H9 (cell line): ENCODE data around the gene TSKU. TPM values are rescaled to one million over a fixed set of nuclear protein-coding genes. Genes with fewer than 3 reads are reported as not detected.

ENCODE experiments used
- DNase-seq: peaks from one replicate; pipeline ENCODE4 v3.0.0-alpha.2; 2017
- H2AFZ ChIP-seq: one replicate; pipeline ENCODE4 v1.6.1; 2013; ENCODE audit warnings: mild to moderate bottlenecking, low read length, control low read depth, moderate library complexity
- H2AK5ac ChIP-seq: 2 replicates; pipeline ENCODE4 v1.6.1; 2013; ENCODE audit warnings: low read length, control low read depth, mixed read lengths; ENCODE audit not compliant: insufficient read length
- H2BK120ac ChIP-seq: one replicate; pipeline ENCODE4 v1.6.1; 2013; ENCODE audit warnings: low read depth, mild to moderate bottlenecking, low read length, control low read depth, inconsistent platforms; ENCODE audit not compliant: poor library complexity, severe bottlenecking
- H2BK12ac ChIP-seq: 2 replicates; pipeline ENCODE4 v1.6.1; 2013; ENCODE audit warnings: low read length, control low read depth, mixed read lengths, low read depth; ENCODE audit not compliant: insufficient read length
- H2BK15ac ChIP-seq: 2 replicates; pipeline ENCODE4 v1.6.1; 2013; ENCODE audit warnings: low read depth, low read length, control low read depth
- H2BK20ac ChIP-seq: one replicate; pipeline ENCODE4 v1.6.1; 2013; ENCODE audit warnings: low read depth, mild to moderate bottlenecking, low read length, control low read depth, inconsistent platforms; ENCODE audit not compliant: poor library complexity, severe bottlenecking
- H2BK5ac ChIP-seq: 2 replicates; pipeline ENCODE4 v1.6.1; 2013; ENCODE audit warnings: low read length, control low read depth, mixed read lengths; ENCODE audit not compliant: insufficient read length
- H3K14ac ChIP-seq: 2 replicates; pipeline ENCODE4 v1.6.1; 2013; ENCODE audit warnings: low read length, control low read depth; ENCODE audit not compliant: insufficient read depth
- H3K18ac ChIP-seq: 2 replicates; pipeline ENCODE4 v1.6.1; 2013; ENCODE audit warnings: low read depth, mild to moderate bottlenecking, mixed read lengths, low read length, control low read depth; ENCODE audit not compliant: insufficient read length
- H3K23ac ChIP-seq: 2 replicates; pipeline ENCODE4 v1.6.1; 2013; ENCODE audit warnings: low read length, control low read depth, mixed read lengths, low read depth; ENCODE audit not compliant: insufficient read length
- H3K23me2 ChIP-seq: 2 replicates; pipeline ENCODE4 v1.6.1; 2013; ENCODE audit warnings: low read depth, mild to moderate bottlenecking, mixed read lengths, low read length, control low read depth; ENCODE audit not compliant: insufficient read length, poor library complexity, severe bottlenecking
- H3K27ac ChIP-seq: 2 replicates; pipeline ENCODE4 v1.5.1; 2013; ENCODE audit warnings: low read length, control low read depth, mixed read lengths, low read depth; ENCODE audit not compliant: insufficient read length
- H3K27me3 ChIP-seq: 2 replicates; pipeline ENCODE4 v1.6.1; 2013; ENCODE audit warnings: low read length, control low read depth, inconsistent platforms; ENCODE audit not compliant: insufficient read depth
- H3K4ac ChIP-seq: 2 replicates; pipeline ENCODE4 v1.6.1; 2013; ENCODE audit warnings: low read depth, mild to moderate bottlenecking, control low read depth, inconsistent platforms, low read length, moderate library complexity
- H3K4me1 ChIP-seq: 2 replicates; pipeline ENCODE4 v1.6.1; 2013; ENCODE audit warnings: low read length, control low read depth, inconsistent platforms; ENCODE audit not compliant: insufficient read depth
- H3K4me2 ChIP-seq: 2 replicates; pipeline ENCODE4 v1.6.1; 2013; ENCODE audit warnings: low read length, control low read depth, mixed read lengths; ENCODE audit not compliant: insufficient read length, insufficient read depth
- H3K56ac ChIP-seq: 2 replicates; pipeline ENCODE4 v1.6.1; 2013; ENCODE audit warnings: low read depth, mild to moderate bottlenecking, mixed read lengths, low read length, control low read depth; ENCODE audit not compliant: insufficient read length
- H3K79me1 ChIP-seq: 2 replicates; pipeline ENCODE4 v1.6.1; 2013; ENCODE audit warnings: low read depth, mild to moderate bottlenecking, moderate library complexity, low read length, control low read depth, inconsistent platforms; ENCODE audit not compliant: insufficient read depth, poor library complexity, severe bottlenecking
- H3K79me2 ChIP-seq: 2 replicates; pipeline ENCODE4 v1.6.1; 2013; ENCODE audit warnings: low read length, control low read depth, inconsistent platforms; ENCODE audit not compliant: insufficient read depth
- H3K9ac ChIP-seq: 2 replicates; pipeline ENCODE4 v1.6.1; 2013; ENCODE audit warnings: low read length, control low read depth, mixed read lengths; ENCODE audit not compliant: insufficient read length; ENCODE audit errors: extremely low read depth
- H3K9me3 ChIP-seq: one replicate; pipeline ENCODE4 v1.6.1; 2013; ENCODE audit warnings: low read depth, low read length, inconsistent platforms; ENCODE audit not compliant: control insufficient read depth
- H3T11ph ChIP-seq: one replicate; pipeline ENCODE4 v1.6.1; 2013; ENCODE audit warnings: mild to moderate bottlenecking, low read length, control low read depth, inconsistent platforms
- H4K20me1 ChIP-seq: one replicate; pipeline ENCODE4 v1.6.1; 2013; ENCODE audit not compliant: control insufficient read depth, insufficient read length, insufficient read depth
- H4K5ac ChIP-seq: 2 replicates; pipeline ENCODE4 v1.6.1; 2013; ENCODE audit warnings: low read depth, mild to moderate bottlenecking, mixed read lengths, low read length, control low read depth; ENCODE audit not compliant: insufficient read length
- H4K8ac ChIP-seq: replicated peaks from 2 replicates; pipeline ENCODE4 v1.6.1; 2013; ENCODE audit warnings: low read length, control low read depth, mixed read lengths, low read depth; ENCODE audit not compliant: insufficient read length
- H4K91ac ChIP-seq: 2 replicates; pipeline ENCODE4 v1.6.1; 2013; ENCODE audit warnings: low read depth, mild to moderate bottlenecking, moderate library complexity, mixed read lengths, low read length, control low read depth; ENCODE audit not compliant: insufficient read length
- H3K27ac Mint-ChIP-seq, 3 experiments: 2 replicates in 2 of 3; 3 replicates in 1 of 3; pipeline ENCODE4 v1.8.0; 2020 to 2021; ENCODE audit warnings: mixed read lengths in 3 of 3, mild to moderate bottlenecking in 1 of 3, moderate library complexity in 1 of 3
- H3K27me3 Mint-ChIP-seq: 2 replicates; pipeline ENCODE4 v1.8.0; 2021; ENCODE audit warnings: low read depth, mild to moderate bottlenecking, moderate library complexity, mixed read lengths
- H3K36me3 Mint-ChIP-seq, 3 experiments: 2 replicates in 2 of 3; 3 replicates in 1 of 3; pipeline ENCODE4 v1.8.0; 2020 to 2021; ENCODE audit warnings: low read depth in 3 of 3, mixed read lengths in 3 of 3; ENCODE audit not compliant: insufficient read depth in 1 of 3
- H3K4me1 Mint-ChIP-seq, 2 experiments: 2 replicates each; pipeline ENCODE4 v1.8.0; 2020; ENCODE audit warnings: mixed read lengths in 2 of 2
- H3K4me3 Mint-ChIP-seq, 2 experiments: 2 replicates in 1 of 2; 3 replicates in 1 of 2; pipeline ENCODE4 v1.8.0; 2020 to 2021; ENCODE audit warnings: mild to moderate bottlenecking in 2 of 2, mixed read lengths in 2 of 2, moderate library complexity in 1 of 2
- H3K9me3 Mint-ChIP-seq, 2 experiments: 2 replicates in 1 of 2; 3 replicates in 1 of 2; pipeline ENCODE4 v1.8.0; 2020; ENCODE audit warnings: mild to moderate bottlenecking in 2 of 2, mixed read lengths in 2 of 2, moderate library complexity in 1 of 2
- CTCF ChIP-seq: fragments of 200-600 bp; sonication (generic); conservative IDR thresholded peaks from 3 replicates; pipeline ENCODE4 v1.8.0; 2021; ENCODE audit warnings: antibody characterized with exemption, mild to moderate bottlenecking
- WGBS: extraction: QIAGEN DNeasy Blood & Tissue Kit; methylation state at CpG from one replicate; pipeline ENCODE4 v1.1.7; 2013; ENCODE audit warnings: missing lambda C conversion rate, low lambda C conversion rate, mixed read lengths; ENCODE audit not compliant: insufficient read length; ENCODE audit errors: extremely low coverage; 5-methylcytosine and 5-hydroxymethylcytosine counted together
- total RNA-seq: library from RNA; stranded (reverse); gene quantifications from 2 replicates; pipeline ENCODE4 v1.2.1, GENCODE V29; 2021

The TSKU gene
- total RNA-seq, 1 experiment from 2014 or later, result 25.4 TPM

GRCh38 chr11:76750067-76750466 is 33.1 kb upstream of the TSKU start:
- no peak overlapping the region for H3K27ac Mint-ChIP-seq
- Histone ChIP-seq H3K4me2 (no peak overlapping the region), H3K79me2 (no peaks in the 10 kb centered on the region), H3K27me3 (no peaks in the 10 kb centered on the region), H3K14ac (no peak overlapping the region), H2AFZ (no peak overlapping the region), H3K27ac (no peak overlapping the region), H2BK12ac (no peak overlapping the region), H2BK20ac (no peak overlapping the region), H3K56ac (no peak overlapping the region), H3K18ac (no peak overlapping the region), H3K9me3 (no peaks in the 10 kb centered on the region), H4K20me1 (no peaks in the 10 kb centered on the region), H2BK5ac (no peak overlapping the region), H3K4me1 (no peaks in the 10 kb centered on the region; the same call in 1 of the 2 replicates), H2BK15ac (no peak overlapping the region), H3K4ac (no peak overlapping the region), H4K8ac (no peak overlapping the region), H4K91ac (no peak overlapping the region), H4K5ac (no peak overlapping the region), H3K23ac (no peak overlapping the region), H3T11ph (no peak overlapping the region), H3K9ac (no peak overlapping the region), H2BK120ac (no peak overlapping the region), H3K79me1 (no peaks in the 10 kb centered on the region), H3K23me2 (no peaks in the 10 kb centered on the region), H2AK5ac (no peak overlapping the region)
- DNase-seq, result no peak
- H3K4me3 Mint-ChIP-seq, result no peak overlapping the region
- peaks cover 10% of the 10 kb centered on the region for H3K27me3 Mint-ChIP-seq
- H3K9me3 Mint-ChIP-seq, result no peaks in the 10 kb centered on the region
- peaks cover 13 to 43% of the 10 kb centered on the region in 2 experiments for H3K4me1 Mint-ChIP-seq
- TF ChIP-seq CTCF, result no peak
- WGBS, result no CpG with 5 or more reads among the region's 2 CpGs
- no peaks in the 10 kb centered on the region; a peak in 2 of 7 replicates for H3K36me3 Mint-ChIP-seq
